ENCODE measurements around the gene OLFM4. TPM values are rescaled to one million over a fixed set of nuclear protein-coding genes. Genes with fewer than 3 reads are reported as not detected.

OLFM4 gene
- total and polyA plus RNA-seq, 10 of the 15 experiments (the other 5 are each of a cell fraction or from before 2014, with no cell fraction given): 0.03 to 0.27 (median 0.11) TPM; not detected in 6

DNA sequence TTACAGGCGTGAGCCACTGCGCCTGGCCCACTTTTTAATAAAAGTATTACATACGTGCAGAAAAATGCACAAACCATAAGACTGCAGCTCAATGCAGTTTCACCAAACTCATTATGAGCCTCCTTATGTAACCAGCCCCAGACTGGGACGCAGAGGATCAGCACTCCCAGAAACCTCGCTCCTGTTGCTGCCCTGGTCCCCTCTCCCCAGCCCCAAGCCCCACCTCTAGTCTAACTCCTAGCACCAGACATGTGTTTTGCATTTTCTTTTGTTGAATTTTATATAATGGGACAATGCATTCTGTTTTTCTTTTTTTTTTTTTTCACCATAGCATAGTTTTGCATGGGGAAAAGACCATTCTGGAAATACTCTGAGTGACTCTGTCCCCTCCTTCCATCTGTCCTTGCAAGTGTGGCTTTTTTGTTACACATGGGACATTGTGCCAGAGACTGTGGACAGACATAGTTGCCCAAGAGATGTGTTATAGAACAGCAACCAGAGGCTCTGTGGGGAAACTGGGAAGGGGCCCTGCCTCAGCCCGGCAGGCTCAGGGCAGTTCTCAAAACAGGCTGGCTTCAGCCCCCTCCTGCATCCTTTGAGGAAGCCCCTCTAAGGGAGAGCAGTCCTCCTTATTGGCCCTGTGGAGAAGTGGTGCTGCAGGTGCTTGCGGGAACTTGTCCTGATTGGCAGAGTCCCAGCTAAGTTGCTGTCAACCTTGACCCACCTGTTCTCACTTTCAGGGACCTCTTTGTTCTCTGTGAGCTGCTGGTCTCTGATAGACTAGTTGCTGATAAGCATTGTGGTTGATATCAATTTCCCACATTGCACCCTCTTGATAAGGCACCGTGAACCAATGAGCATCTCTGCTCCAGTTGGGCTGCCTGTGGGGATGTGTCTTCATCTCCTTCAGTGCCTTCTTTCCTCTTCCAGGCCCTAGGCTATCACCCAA is 13.8 kb upstream of the OLFM4 start (continued):
- TF ChIP-seq, protein P1, sequence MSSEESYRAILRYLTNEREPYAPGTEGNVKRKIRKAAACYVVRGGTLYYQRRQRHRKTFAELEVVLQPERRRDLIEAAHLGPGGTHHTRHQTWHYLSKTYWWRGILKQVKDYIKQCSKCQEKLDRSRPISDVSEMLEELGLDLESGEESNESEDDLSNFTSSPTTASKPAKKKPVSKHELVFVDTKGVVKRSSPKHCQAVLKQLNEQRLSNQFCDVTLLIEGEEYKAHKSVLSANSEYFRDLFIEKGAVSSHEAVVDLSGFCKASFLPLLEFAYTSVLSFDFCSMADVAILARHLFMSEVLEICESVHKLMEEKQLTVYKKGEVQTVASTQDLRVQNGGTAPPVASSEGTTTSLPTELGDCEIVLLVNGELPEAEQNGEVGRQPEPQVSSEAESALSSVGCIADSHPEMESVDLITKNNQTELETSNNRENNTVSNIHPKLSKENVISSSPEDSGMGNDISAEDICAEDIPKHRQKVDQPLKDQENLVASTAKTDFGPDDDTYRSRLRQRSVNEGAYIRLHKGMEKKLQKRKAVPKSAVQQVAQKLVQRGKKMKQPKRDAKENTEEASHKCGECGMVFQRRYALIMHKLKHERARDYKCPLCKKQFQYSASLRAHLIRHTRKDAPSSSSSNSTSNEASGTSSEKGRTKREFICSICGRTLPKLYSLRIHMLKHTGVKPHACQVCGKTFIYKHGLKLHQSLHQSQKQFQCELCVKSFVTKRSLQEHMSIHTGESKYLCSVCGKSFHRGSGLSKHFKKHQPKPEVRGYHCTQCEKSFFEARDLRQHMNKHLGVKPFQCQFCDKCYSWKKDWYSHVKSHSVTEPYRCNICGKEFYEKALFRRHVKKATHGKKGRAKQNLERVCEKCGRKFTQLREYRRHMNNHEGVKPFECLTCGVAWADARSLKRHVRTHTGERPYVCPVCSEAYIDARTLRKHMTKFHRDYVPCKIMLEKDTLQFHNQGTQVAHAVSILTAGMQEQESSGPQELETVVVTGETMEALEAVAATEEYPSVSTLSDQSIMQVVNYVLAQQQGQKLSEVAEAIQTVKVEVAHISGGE (CRISPR knock-in tag; IDR thresholded peaks at IDR 0.05): no peak

DNA sequence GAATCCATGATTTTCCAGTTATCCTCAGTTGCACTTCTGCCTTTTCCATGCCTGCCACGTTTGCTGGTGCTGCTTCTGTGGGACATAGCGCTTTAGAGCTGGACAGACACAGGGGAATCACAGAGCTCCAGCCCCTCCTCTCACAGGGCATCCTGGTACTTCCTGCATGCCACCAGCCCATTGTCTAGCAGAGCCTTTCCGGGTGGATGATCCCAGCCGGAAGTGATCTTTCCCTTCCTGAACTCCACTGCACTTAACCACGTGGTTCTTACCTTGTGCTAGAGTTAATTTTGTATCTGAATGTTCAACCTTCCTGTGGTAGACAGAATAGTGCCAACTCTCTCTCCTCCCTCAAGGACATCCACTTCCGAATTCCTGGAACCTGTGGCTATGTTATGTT is 12.6 kb upstream of the OLFM4 start:
- H3K4me3 ChIP-seq: no peak overlapping the region
- no peak for ATAC-seq
- no TSS peak for BruUV-seq (replicated peaks)
- H3K9me3 ChIP-seq (replicated peaks; ENCODE audit: control insufficient read depth, insufficient read depth, low read length): no peaks in the 10 kb centered on the region
- ChIA-PET SMC1A (ENCODE audit: uncharacterized antibody, unreplicated experiment) (no interaction called here), CTCF (interaction anchor here (1.0 kb wide), 1 partner anchor 136 kb away, joined by 3 read pairs; no protein-coding TSS in a partner anchor), POLR2A (no interaction called here), RAD21 (ENCODE audit: unreplicated experiment) (no interaction called here)
- H3K36me3 ChIP-seq (ENCODE audit: control insufficient read depth in 2 of 2, insufficient read depth in 2 of 2, low read length in 1 of 2): no peaks in the 10 kb centered on the region
- no peak overlapping the region for H3K9ac ChIP-seq (ENCODE audit: control insufficient read depth, insufficient read depth, low read length)
- DNase-seq (ENCODE audit: low read depth, low spot score): no peak
- H2AFZ ChIP-seq (ENCODE audit: control insufficient read depth, low read depth, low read length): no peak overlapping the region
- FAIRE-seq: no peak
- no peak overlapping the region for H3K4me2 ChIP-seq (ENCODE audit: control insufficient read depth, insufficient read depth)
- H4K20me1 ChIP-seq (ENCODE audit: control insufficient read depth, insufficient read depth): no peaks in the 10 kb centered on the region
- no peak overlapping the region for H3K27ac ChIP-seq (ENCODE audit: control insufficient read depth, insufficient read depth)
- TF ChIP-seq NR2F1 (conservative IDR thresholded peaks at IDR 0.05): no peak
- TF ChIP-seq JUNB (IDR thresholded peaks at IDR 0.05): no peak
- no peak for TF ChIP-seq ZZZ3 (IDR thresholded peaks at IDR 0.05; ENCODE audit: control insufficient read depth, insufficient read length, low read depth)
- TF ChIP-seq POU2F2 (IDR thresholded peaks at IDR 0.05; ENCODE audit: borderline replicate concordance, low read depth, low read length): no peak
- TF ChIP-seq, protein P2, sequence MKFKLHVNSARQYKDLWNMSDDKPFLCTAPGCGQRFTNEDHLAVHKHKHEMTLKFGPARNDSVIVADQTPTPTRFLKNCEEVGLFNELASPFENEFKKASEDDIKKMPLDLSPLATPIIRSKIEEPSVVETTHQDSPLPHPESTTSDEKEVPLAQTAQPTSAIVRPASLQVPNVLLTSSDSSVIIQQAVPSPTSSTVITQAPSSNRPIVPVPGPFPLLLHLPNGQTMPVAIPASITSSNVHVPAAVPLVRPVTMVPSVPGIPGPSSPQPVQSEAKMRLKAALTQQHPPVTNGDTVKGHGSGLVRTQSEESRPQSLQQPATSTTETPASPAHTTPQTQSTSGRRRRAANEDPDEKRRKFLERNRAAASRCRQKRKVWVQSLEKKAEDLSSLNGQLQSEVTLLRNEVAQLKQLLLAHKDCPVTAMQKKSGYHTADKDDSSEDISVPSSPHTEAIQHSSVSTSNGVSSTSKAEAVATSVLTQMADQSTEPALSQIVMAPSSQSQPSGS (IDR thresholded peaks at IDR 0.05; ENCODE audit: low read length): no peak
- no peak for TF ChIP-seq POLR2A (IDR thresholded peaks at IDR 0.05; ENCODE audit: low read depth, low read length)
- TF ChIP-seq CEBPB (IDR thresholded peaks at IDR 0.05; ENCODE audit: borderline replicate concordance in 1 of 2, low read depth in 2 of 2, low read length in 2 of 2): no peak
- no peak for TF ChIP-seq SUPT20H (IDR thresholded peaks at IDR 0.05; ENCODE audit: borderline replicate concordance, control insufficient read depth, low read depth, low read length)
- no peaks in the 10 kb centered on the region; a peak in 1 of 4 replicates for H3K27me3 ChIP-seq (replicated peaks in 1 of 2; ENCODE audit: control insufficient read depth in 2 of 2, insufficient read depth in 2 of 2, low read length in 1 of 2)
- in situ Hi-C loops (cut with MboI) (no loop called here), intact Hi-C loops (cut with micrococcal nuclease; ENCODE audit: unreplicated experiment) (no loop called here)
- no peaks in the 10 kb centered on the region for H3K4me1 ChIP-seq (ENCODE audit: control insufficient read depth, insufficient read depth, low read length)
- WGBS (ENCODE audit: insufficient coverage, insufficient replicate concordance, low lambda C conversion rate, missing lambda C conversion rate): 18% methylated on average over 6 of the region's 6 CpGs
- H3K79me2 ChIP-seq (ENCODE audit: control insufficient read depth, insufficient read depth, low read length): no peaks in the 10 kb centered on the region

Measured in GM12878 (cell line).